Upper lobe of right lung (tissue), 1 donor: ENCODE results near the gene TTLL11. TPM values are rescaled to one million over a fixed set of nuclear protein-coding genes. Genes with fewer than 3 reads are reported as not detected.

Experiments
- ATAC-seq: fragments of 200-7000 bp; cut with Tn5 transposase; one replicate; pipeline ENCODE4 v1.9.1; 2020; ENCODE audit warnings: mild to moderate bottlenecking, moderate library complexity
- DNase-seq: peaks from one replicate; pipeline ENCODE4 v3.0.0-alpha.2; 2020
- H3K27ac ChIP-seq: fragments of 200-600 bp; one replicate; pipeline ENCODE4 v1.8.0; 2022
- H3K27me3 ChIP-seq: fragments of 200-600 bp; one replicate; pipeline ENCODE4 v1.8.0; 2022; ENCODE audit warnings: mild to moderate bottlenecking
- H3K36me3 ChIP-seq: fragments of 200-600 bp; one replicate; pipeline ENCODE4 v1.8.0; 2022
- H3K4me1 ChIP-seq: fragments of 200-600 bp; one replicate; pipeline ENCODE4 v1.8.0; 2022
- H3K4me3 ChIP-seq: fragments of 200-600 bp; one replicate; pipeline ENCODE4 v1.8.0; 2022; ENCODE audit warnings: mild to moderate bottlenecking
- H3K9me3 ChIP-seq: fragments of 200-600 bp; one replicate; pipeline ENCODE4 v1.8.0; 2022
- intact Hi-C: fragments of 100-400 bp; cut with DNase I; formaldehyde crosslinking; loops from one replicate; pipeline ENCODE4 v1.11.0; 2022
- total RNA-seq: library from RNA; stranded (reverse); fragmentation: NEBNext Ultra II Directional; extraction: Animal tissue kit (Norgen Biotek cat#: 25700); gene quantifications from one replicate; pipeline ENCODE4 v1.2.1, GENCODE V29; 2021
- TF ChIP-seq, protein P1 (sequence below): fragments of 200-600 bp; IDR thresholded peaks from one replicate; pipeline ENCODE4 v1.8.0; 2022; ENCODE audit warnings: antibody characterized with exemption
- donor health status: DM: no; HTN: yes; CAD: no; lungs with severe emphysema.

Gene TTLL11
- total RNA-seq, 1 donor from 2014 or later = 10.7 TPM

DNA sequence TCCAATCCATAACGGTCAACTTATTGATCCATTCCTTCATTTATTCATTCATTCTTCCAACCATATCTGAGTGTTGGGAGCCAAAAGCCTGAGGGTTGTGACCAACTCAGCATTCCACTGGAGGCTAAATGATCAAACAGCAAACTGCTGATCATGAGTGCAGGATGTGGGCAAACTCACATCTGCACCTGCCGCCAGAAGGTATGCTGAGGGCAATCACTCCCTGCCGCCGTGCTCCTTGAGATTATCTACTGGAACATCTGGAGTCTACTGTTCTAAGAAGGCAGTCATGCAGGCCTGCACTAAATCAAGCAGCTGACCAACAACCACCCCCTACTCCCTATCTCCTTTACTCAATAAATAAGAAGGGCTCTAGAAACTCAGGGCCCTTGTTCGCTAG, 184.0 kb downstream of the TTLL11 start:
- H3K9me3 ChIP-seq = no peaks in the 10 kb centered on the region
- H3K4me3 ChIP-seq = no peak overlapping the region
- H3K27ac ChIP-seq = no peak overlapping the region
- no peaks in the 10 kb centered on the region for H3K4me1 ChIP-seq
- DNase-seq (no peak), ATAC-seq (no peak)
- TF ChIP-seq, protein P1, sequence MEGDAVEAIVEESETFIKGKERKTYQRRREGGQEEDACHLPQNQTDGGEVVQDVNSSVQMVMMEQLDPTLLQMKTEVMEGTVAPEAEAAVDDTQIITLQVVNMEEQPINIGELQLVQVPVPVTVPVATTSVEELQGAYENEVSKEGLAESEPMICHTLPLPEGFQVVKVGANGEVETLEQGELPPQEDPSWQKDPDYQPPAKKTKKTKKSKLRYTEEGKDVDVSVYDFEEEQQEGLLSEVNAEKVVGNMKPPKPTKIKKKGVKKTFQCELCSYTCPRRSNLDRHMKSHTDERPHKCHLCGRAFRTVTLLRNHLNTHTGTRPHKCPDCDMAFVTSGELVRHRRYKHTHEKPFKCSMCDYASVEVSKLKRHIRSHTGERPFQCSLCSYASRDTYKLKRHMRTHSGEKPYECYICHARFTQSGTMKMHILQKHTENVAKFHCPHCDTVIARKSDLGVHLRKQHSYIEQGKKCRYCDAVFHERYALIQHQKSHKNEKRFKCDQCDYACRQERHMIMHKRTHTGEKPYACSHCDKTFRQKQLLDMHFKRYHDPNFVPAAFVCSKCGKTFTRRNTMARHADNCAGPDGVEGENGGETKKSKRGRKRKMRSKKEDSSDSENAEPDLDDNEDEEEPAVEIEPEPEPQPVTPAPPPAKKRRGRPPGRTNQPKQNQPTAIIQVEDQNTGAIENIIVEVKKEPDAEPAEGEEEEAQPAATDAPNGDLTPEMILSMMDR = no peak
- no peaks in the 10 kb centered on the region for H3K27me3 ChIP-seq
- no peaks in the 10 kb centered on the region for H3K36me3 ChIP-seq
- intact Hi-C loops = no loop called here

DNA sequence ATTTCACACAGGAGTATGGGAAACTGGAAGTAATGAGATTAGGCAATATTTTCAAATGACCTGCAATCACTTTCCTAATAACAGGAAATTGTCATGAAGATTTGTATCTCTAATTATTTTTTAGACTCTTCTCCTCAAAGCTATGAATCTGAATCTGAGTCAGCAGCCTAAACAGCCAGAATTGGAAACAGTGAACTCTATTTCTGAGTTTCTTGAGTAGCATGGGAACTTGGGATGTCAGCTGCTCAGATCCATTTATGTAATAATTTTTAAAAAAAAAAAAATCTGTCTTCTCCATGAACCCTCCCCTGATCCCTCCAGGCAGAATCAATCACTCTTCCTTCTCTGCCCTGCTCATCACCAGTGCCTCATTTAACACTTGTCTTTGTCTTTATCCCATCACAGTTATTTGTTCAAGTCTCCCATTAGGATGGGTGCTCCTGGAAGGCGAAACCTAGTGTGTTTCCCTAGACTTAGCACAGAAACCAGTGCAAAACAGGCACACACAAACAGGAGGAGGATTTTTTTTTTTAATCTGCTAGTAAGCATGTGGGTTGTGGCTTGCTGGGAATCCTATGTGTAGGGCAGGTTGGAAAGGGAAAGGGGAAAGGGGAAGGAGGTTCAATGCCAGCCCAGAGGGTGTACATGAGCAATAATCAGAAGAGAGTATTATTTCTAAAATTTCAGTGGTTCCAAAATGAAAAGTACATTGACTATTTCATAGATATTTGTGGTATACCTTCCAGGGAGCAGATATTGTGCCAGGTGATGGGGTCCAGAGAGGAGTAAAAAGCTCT, 186.8 kb downstream of the TTLL11 start:
- ATAC-seq (no peak), DNase-seq (no peak)
- Histone ChIP-seq H3K36me3 (no peaks in the 10 kb centered on the region), H3K4me1 (no peaks in the 10 kb centered on the region), H3K4me3 (no peak overlapping the region), H3K9me3 (no peaks in the 10 kb centered on the region), H3K27me3 (no peaks in the 10 kb centered on the region), H3K27ac (no peak overlapping the region)
- intact Hi-C loops = no loop called here
- TF ChIP-seq, protein P1 = no peak

DNA sequence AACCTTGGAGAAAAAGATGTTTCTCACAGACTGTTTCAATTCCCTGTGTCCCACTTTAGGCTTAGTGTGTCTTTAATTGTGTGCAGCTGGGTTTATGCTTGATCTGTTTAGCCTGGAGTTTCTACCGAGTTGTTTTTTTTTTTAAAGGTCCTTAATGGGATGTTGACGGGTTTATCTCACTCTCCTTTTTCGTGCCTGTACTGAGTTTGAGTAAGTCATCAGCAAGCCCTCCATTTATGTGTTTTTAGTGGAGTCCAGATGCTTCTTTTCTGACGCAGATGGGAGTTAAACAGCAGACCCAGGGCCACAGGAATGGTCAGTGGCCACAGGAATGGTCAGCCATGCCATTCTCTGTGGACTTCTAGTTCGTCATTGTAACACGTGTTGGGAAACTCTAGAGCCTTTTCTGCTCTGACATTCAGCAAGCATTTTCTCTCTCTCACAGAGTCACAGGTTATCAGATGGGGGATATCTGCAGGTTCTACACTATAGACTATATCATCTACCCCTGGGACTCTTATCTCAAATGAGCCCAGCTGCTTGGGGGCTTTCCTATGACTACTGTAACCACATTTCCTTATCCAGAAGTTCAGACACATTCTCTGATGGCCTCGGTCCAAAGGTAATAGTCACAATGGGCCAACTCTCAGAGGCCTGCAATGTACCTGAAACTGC, 190.5 kb downstream of the TTLL11 start:
- DNase-seq = no peak
- H3K27me3 ChIP-seq = no peaks in the 10 kb centered on the region
- H3K4me3 ChIP-seq = no peak overlapping the region
- TF ChIP-seq, protein P1 = no peak
- H3K9me3 ChIP-seq = no peaks in the 10 kb centered on the region
- H3K4me1 ChIP-seq = no peaks in the 10 kb centered on the region
- no peak overlapping the region for H3K27ac ChIP-seq
- no peak for ATAC-seq
- intact Hi-C loops = no loop called here
- no peaks in the 10 kb centered on the region for H3K36me3 ChIP-seq

DNA sequence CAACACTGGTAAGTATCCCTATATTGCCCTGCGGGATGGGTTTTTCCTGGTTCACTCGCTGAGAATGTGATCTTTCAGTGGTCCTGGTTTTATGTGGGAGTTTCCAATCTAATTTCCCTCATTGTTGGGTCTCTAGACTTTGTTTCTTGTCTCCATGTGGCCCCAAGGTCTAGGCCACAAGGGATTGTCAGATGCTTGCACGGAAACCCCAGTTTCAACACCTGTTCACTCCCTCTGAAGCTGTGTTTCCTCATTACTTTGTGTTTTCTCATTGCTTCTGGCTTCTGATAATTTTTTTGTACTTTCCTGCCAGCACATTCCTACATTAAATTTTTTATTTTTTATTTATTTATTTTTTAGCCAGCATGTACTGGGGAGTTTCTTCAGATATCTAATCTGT, 191.5 kb downstream of the TTLL11 start:
- no peak for ATAC-seq
- Histone ChIP-seq H3K27ac (no peak overlapping the region), H3K4me3 (no peak overlapping the region), H3K27me3 (no peaks in the 10 kb centered on the region), H3K36me3 (no peaks in the 10 kb centered on the region), H3K4me1 (no peaks in the 10 kb centered on the region), H3K9me3 (no peaks in the 10 kb centered on the region)
- TF ChIP-seq, protein P1 = no peak
- intact Hi-C loops = no loop called here
- DNase-seq = no peak

DNA sequence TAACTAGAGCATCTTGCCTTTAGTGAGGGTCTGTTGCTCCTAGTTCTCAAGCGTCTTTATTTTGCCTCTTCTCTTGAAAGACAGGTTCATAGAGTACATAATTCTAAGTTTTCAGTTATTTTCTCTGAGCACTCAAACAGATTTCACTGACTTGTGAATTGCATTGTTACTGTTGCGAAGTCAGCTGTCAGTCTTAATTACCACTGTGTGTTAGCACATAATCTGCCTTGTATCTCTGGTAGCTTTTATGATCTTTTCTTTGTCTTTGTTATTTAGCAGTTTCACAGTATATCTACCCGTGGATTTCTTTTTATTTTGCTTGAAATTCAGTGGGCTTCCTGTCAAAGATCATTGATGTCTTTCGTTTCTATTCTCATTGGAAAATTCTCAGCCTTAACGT, 192.9 kb downstream of the TTLL11 start:
- no peaks in the 10 kb centered on the region for H3K36me3 ChIP-seq
- no peak for DNase-seq
- ATAC-seq = no peak
- H3K4me1 ChIP-seq = no peaks in the 10 kb centered on the region
- TF ChIP-seq, protein P1 = no peak
- intact Hi-C loops = no loop called here
- H3K9me3 ChIP-seq = no peaks in the 10 kb centered on the region
- H3K27me3 ChIP-seq = no peaks in the 10 kb centered on the region
- no peak overlapping the region for H3K4me3 ChIP-seq
- no peak overlapping the region for H3K27ac ChIP-seq
